HG03064 (cell line): Measurements from ENCODE around the gene PDGFC.

Experiments
- ATAC-seq: cut with Tn5 transposase; IDR thresholded peaks from one replicate; pipeline ENCODE4 v1.9.1; 2021; ENCODE audit warnings: low read depth; ENCODE audit not compliant: unreplicated experiment

The PDGFC gene

GRCh38 chr4:156975686-156976085 lies 4.1 kb upstream of the PDGFC start:
- no peak for ATAC-seq

GRCh38 chr4:156974264-156974663 lies 2.7 kb upstream of the PDGFC start:
- ATAC-seq = no peak

GRCh38 chr4:156972379-156973015 lies 898 bp upstream of the PDGFC start:
- no peak for ATAC-seq

- ATAC-seq = no peak
Measured at GRCh38 chr4:156971165-156971675, 379 bp downstream of the PDGFC start.

GRCh38 chr4:156970501-156971164 lies 966 bp downstream of the PDGFC start:
- no peak for ATAC-seq

- ATAC-seq = no peak
Measured at GRCh38 chr4:156969911-156970310, 1.7 kb downstream of the PDGFC start.

GRCh38 chr4:156969101-156969500 lies 2.5 kb downstream of the PDGFC start:
- no peak for ATAC-seq

- ATAC-seq = peak; percentile 55
Measured at GRCh38 chr4:156968479-156968984, 3.1 kb downstream of the PDGFC start.

GRCh38 chr4:156966836-156967235 lies 4.8 kb downstream of the PDGFC start:
- ATAC-seq = no peak

GRCh38 chr4:156963419-156963818 lies 8.2 kb downstream of the PDGFC start:
- ATAC-seq = no peak

- ATAC-seq = no peak
Measured at GRCh38 chr4:156962528-156962974, 9.0 kb downstream of the PDGFC start.

- no peak for ATAC-seq
Measured at GRCh38 chr4:156962058-156962358, 9.6 kb downstream of the PDGFC start.

GRCh38 chr4:156961196-156962057 lies 10.2 kb downstream of the PDGFC start:
- ATAC-seq = no peak

- no peak for ATAC-seq
Measured at GRCh38 chr4:156959298-156959702, 12.3 kb downstream of the PDGFC start.

- ATAC-seq = no peak
Measured at GRCh38 chr4:156958276-156959074, 13.1 kb downstream of the PDGFC start.

- ATAC-seq = no peak
Measured at GRCh38 chr4:156957556-156957955, 14.0 kb downstream of the PDGFC start.

GRCh38 chr4:156956826-156957368 lies 14.7 kb downstream of the PDGFC start:
- no peak for ATAC-seq

GRCh38 chr4:156956359-156956758 lies 15.2 kb downstream of the PDGFC start:
- ATAC-seq = no peak

- ATAC-seq = no peak
Measured at GRCh38 chr4:156954587-156954986, 17.0 kb downstream of the PDGFC start.

GRCh38 chr4:156953951-156954350 lies 17.6 kb downstream of the PDGFC start:
- no peak for ATAC-seq
